NCI-H524 (cell line): ENCODE data around the gene TSC1.
A peak's percentile ranks its signal among the peaks of the same experiment; 100 is the strongest.

Experiments used
- DNase-seq, 2 experiments: peaks; one replicate each; lab custom pipeline; 2025; lab: John Stamatoyannopoulos, UW

TSC1 gene

DNA sequence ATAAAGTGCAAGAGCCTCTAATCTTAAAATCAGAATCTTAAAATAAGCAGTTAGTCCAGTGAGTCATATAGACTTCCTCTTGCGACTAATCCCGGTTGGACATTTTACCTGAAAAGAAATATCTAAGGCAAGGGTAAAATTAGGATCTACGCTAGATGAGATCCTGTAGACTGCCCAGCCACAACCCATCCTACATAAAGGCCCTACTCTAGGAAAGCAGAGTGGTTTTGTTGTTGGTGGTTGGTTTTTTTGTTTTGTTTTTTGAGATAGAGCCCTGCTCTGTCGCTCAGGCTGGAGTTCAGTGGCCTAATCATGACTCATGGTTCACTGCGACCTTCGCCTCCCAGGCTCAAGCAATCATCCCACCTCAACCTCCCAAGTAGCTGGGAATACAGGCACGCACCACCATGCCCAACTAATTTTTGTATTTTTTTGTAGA is 6.9 kb downstream of the TSC1 start:
- no peak for DNase-seq

DNA sequence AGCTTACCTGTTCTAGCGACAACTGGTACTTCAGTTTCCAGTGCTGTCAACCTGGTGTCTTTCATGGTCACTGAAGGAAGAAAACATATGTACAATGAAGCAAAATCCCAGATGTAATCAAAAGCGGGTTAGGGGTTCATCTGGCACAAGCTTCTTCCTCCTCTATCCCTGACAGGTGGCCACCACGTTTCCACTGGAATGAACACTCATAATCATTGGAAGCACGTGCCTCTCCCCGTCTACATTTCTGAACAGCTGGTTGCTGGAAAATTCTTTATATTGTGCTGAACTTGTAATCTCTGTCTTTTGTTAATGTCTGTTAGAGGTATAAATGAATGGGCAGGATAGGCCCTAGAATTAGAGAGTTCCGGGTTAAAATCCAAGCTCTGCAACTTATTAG is 9.4 kb downstream of the TSC1 start:
- peak; percentile 43 to 78 for DNase-seq

DNA sequence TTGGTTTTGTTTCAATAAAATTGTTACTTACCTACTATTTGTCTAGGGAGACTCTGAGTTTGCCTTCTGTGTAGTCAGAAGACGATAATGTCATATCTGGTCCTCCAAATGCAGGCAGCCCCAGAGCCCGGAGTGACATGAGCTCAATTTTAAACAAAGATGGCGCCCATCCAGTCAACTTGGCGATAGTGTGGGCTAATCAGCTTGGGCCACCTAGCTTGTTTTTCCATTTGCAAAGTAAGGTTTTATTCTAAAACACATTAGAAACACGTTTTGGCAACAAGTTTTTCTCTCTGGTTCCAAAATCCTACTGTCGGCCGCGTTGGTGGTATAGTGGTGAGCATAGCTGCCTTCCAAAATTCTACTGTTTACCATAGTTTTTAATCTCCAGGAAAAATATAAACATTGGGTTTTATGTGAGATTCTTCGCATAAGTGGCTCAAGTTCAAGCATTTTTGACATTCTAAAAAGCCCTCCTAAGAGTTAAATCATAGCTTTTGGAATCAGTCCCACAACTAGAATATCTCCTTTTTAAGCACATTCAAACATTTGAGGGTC is 13.2 kb downstream of the TSC1 start:
- DNase-seq, result no peak

DNA sequence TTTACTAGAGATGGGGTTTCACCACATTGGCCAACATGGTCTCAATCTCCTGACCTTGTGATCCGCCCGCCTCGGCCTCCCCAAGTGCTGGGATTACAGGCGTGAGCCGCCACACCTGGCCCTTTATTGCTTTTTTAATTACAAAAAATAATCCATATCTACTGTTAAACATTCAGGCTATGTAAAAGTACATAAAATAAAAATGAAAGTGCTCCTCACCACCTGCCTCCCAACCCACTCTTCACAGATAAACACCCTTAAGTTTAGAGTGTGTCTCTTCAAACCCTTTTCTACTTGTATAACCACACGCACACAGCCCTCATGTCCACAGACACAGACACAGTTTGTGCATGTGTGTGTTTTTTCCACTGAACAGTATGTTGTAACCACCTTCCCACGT is 16.7 kb downstream of the TSC1 start:
- no peak for DNase-seq

DNA sequence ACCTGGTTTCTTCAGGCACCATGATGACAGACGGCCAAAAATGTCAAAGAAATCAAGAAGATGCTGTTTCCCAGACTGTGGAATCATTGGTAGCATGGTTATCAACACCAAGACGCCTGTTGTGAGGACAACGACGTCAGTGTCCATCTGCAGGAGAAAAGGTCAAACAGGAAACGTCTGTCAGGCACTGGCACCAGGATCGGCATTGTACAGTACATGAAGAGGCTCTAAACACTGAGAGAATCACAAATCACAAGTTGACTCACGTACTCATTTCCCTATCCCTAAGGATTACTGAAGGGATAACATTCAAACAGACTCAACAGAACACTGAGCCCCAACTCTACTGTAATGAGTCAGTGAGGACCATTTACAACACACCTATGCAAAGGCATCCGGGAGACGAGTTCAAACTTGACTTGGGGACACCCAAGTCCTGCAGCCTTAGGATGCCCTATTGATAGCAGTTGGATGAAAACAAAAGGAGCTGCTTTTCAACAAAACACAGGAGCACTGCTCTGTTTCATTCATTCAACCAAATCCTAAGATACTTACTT is 21.0 kb downstream of the TSC1 start:
- DNase-seq, result no peak

DNA sequence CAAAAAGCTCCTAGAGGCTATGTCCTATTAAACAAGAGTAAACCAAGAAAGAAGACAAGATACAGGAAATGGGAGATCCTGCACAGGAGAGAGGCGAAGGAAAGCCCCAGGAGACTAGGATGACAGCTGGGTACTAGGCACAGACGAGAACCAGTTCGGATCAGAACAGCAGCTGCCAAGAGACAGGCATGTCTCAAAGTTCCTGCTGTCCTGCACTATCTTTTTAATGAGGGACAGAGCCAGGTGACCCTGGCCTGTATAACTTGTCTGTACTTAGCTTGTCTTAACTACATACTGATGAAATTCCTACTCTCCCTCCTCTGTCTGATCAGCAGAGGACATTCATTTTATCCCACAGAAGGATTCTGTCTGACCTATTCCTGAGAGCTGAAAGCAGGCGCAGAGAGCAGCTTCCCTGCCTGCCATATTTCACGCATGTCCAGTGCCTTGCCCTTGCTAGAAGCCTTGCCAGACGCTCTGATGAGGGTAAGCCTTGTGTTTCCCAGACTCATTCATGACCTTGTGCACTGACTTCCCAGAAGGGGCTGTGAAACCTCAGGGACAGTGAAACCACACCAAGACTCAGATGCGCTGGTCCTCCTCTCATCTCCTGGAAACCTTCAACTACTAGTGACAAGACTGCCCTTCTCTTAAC is 24.7 kb downstream of the TSC1 start:
- DNase-seq, result no peak

DNA sequence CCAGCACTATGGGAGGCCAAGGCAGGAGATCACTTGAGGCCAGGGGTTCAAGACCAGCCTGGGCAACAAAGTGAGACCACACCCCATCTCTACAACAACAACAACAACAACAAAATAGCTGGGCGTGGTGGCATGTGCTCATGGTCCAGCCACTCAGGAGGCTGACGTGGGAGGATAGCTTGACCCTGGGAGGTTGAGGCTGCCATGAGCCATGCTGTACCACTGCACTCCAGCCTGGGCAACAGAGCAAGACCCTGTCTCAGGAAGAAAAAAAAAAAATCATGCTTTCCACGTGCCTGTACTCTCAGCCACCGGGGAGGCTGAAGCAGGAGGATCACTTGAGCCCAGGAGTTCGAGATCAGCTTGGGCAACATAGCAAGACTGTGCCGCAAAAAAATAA is 29.5 kb downstream of the TSC1 start:
- DNase-seq, result no peak

DNA sequence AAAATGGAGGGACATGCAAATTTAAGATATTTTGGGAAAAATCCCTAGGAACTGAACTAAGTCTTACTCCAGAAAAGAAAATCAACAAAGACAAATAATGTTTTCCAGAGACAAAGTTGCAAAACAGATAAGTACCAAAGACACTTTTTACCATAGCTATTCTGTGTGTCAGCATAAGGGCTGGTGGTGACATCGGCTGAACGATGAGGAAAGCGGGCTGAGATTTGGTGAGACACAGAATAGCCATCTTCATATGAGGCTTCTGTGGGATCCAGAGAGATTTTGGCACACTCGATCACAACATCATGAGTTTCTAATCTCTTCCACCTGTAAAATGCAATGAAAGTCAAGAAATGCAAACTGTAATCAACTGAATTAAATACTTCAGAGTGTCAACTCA is 32.3 kb downstream of the TSC1 start:
- DNase-seq, result no peak

DNA sequence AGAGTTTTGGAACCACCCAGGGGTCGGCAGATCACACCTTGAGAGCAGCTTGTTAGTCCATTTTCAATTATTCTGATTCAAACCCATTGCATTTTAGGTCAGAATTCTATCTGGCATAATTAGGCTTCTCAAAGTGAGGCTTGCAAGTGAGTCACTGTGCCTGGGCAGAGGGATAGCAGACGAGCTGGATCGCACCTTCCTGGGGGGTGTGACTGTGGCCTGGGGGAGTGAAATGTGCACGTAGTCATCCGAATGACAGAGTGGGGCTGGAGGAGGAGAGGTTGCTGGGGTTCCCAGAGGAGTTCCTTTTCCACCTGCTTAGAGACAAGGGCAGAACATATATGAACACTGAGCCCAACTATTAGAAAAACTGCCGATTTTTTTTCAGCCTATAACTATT is 34.0 kb downstream of the TSC1 start:
- no peak for DNase-seq

DNA sequence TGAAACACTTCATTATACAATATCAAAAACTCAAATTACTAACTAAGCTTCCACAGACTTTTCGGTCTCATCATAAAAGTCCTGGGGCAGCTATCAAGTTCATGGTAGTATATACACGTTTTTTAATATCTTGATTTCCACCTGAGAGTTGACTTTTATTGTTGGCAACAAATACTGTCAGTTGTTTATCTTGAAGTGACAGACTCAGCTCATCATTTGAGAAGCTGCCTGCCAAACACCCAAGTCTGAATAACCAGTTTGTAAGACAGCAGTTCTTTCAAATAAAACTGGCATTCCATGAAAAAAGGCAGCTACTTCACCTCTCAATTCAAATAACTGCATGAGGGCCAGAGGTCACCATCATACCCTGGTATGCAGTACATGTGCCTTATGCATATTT is 35.1 kb downstream of the TSC1 start:
- no peak for DNase-seq

DNA sequence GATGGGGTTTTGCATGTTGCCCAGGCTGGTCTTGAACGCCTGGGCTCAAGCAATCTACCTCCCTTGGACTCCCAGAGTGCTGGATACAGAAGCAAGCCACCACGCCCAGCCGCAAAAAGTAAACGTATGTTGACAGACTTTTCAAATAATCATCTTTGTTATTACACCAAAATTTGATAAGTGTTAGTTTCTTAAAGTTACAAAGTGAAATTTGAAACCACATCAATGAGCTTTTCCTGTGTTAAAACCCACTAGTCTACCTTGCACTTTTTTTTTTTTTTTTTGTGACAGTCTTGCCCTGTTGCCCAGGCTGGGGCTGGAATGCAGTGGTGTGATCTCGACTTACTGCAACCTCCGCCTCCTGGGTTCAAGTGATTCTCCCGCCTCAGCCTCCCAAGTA is 35.8 kb downstream of the TSC1 start:
- DNase-seq, result no peak

DNA sequence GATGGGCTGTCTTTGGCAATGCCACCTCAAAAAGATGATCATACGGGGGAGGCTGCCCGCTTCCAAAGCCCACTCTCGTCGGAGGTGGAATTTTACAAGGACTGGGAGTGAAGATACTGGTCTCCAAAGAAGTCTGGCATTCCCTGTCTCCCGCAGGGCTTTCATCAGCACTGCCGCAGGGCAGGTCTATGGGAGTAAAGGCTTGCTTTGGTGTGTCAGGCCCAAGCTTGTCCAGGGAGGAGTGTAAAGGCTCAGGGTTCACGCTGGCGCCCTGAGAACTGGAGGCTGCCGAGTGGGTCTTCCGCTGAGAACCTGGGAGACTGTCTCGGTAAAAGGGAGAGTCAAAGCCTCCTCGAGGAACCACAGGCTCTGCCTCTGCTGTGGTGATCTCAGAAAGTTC is 38.7 kb downstream of the TSC1 start:
- DNase-seq, result no peak

DNA sequence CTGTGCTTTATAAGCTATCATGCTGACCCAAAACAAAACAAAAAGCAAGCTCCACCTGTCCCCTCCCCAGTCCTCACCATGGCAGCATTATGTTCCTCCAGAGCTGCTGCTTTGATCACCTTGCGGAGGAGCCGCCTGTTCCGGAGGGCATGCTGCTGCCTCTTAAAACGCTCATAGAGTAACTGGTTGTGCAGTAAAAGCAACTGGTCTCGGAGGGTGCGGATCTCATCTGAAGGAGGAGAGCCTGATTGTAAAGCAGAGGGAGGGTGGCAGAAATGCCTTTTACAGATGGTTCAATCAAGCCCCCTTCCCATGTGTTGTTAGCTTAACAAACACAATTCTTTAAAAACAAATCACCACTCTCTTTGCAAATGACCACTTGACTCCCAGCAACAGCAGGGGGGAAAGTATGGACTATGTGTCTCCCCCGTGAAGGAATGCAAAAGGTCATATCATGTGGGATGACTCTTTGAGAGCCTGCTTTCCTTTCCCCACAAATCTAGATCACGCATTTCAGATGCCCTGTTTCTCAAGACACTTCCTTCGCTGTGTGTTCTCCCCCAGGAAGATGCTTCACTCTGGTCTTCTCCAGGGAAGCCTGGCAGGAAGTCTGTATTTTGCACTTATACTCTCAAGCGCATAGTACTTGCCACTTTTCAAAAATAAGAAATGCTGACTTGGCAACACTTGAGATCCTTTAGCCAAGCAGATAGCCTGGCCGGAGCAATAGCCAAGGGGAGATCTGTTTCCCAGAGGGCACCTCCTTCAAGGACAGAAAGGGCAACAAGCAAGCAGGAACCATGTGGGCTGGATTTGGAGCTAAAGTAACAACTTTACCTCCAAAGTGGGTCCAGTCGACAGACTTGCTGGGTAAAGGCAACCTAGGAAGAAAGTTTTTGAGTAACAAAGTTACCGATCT is 40.6 kb downstream of the TSC1 start:
- no peak for DNase-seq

DNA sequence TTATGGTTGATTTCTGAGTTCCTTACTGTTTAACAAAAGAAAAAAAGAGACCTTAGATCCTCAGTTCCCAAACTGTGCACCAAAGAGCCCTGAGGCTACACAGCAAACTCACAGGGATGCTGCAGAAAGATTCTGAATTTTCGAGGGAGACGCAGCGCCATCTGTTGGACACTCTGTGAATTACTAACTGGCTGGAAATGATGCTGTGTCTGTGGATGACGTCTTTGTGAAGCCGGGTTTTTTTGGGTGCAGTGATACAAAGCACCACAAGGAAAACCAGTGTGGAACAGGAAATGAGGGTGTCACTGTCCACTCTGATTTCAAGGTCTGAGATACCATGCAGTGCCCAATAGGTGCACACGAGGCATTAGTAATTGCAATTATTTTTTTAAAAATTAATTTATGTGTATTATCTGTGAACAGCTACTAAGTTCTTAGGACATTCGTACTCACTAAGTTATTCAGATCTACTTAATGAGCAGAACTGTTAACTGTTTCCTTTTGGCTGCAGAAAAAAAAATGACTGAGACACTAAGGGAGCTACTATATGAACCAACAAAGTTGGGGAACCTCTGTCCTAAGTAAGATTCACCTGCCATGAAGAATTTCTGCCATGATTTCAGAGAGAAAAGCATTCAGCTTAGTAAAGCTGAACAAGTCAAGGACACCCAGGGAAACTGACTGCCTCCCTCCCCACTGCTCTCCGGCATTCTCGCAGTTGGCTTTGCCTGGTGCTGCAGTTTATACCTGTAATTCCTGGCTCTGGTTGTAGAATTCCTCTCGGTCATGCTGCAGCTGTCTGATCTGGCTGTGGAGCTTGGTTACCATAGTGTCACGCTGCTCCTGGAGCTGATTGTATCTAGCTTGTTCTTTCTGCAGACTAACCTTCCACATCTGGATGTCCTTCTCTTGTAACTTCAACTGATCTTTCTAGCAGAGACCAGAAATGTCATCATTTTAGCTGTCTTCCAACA is 42.3 kb downstream of the TSC1 start:
- peak; percentile 67 to 74 for DNase-seq

DNA sequence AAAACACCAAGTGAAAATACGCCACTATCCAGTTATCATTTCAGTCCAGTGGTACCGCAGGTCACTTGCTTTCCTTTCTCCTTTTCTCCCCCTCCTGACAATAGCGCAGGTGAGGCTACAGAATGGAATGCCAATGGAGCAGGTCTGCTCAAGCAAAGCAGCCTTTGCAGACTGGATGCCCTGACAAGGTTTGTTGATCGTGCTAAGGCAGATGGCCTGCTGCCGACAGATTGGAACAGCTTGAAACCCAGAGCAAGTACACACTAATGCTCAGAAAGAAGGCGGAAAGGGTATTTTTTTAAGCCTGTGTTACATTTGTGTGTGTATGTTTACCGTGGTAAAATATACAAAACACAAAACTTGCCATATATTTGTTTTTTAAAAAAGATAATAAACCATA is 46.4 kb downstream of the TSC1 start:
- peak; percentile 5 to 54 for DNase-seq

DNA sequence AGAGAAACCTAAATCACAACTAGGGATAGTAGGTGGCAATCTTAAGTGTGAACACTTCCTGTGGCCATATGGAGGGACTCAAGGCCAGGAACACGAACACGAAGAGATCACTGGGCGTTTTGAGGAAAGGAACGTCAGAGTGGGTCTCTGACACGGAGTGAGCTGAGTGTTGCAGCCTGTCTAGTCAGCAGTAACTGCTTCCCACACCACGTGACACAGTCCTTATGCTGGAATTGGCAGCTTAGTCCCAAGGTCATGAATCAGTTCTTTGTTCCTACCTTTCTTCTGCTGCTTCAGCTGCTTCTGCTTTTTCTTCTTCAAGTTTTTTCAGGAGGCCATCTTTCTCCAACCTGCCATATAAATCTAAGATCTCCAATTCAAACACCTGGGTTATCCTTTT is 47.5 kb downstream of the TSC1 start:
- no peak for DNase-seq

DNA sequence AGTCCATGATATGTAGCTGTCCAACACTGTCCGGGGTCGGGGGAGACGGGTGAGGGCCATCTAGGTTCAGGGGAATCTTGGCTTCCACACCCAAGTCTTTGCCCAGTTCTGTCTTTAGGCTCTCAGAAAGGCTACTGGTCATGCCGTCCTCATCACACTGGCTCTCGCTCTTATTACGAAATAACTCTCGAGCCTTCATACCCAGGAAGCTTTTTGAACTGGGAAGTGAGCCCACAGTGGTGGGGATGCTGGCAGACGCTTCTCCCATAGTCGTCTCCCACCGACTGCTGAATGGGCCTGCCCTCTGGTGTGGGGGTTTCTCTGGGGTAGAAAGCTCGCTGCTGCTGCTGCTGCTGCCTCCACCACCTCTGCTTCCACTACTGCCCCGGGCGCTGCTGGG is 48.2 kb downstream of the TSC1 start:
- no peak for DNase-seq

DNA sequence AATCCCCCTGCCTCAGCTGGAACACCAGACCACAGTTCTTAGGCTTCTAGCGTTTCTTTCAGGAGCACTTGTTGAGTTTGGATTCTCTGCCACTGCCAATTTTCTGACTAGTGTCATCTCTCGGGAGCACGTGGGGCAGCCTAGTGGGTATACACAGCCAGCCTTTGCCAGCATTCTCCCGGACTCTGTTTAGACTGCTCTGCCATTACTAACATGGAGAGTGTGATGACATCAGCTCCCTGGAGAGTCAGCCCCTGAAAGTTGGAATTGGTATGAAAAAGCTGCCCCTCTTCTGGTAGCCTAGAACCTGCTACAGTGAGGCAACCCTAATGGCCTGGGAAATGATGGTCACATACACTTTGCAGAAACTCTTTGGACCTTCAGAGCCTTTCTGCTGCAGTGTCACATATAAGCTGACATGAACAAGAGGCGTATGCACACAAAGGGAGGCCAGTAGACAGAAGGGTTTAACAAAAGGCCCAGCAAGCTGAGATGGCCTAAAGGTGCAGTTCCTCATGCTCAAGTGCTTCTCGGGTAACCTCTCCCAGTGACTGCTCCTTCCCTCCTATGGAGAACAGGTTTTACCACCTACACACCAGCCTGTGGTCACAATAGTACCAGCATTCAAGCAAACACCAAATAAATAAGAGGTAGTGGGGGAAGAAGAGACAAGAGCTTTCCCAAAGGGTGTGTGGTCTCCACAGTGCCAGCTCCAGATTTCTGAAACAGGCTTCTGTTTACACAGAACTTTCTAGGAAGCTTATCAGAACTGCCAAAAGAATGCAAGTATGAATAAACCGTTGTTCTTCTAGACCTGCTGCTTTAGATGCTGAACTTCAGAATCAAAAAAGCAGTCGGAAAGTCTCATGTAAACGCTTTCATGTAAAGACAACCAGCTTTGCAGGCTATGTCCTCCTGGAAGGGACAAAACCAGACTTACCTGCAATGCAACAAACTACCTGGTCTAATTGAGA is 49.3 kb downstream of the TSC1 start:
- no peak for DNase-seq

DNA sequence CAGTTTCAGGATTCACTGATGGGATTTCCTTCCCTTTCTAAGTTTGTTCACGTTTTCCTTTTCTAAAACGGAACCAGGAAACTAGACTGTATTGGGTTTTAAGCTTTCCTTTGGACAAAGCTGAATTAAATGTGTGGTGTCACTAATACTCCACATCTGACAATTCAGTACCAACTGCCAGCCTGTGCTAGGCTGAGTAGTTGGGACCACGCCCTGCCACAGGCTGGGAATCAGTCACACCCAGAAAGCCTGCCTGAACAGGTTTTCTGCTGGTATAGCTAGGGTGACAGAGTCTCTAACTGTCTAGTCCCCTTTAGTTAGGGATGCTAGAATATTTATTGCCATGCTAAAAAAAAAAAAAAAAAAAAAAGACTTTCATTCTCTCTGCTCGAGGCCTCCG is 50.1 kb downstream of the TSC1 start:
- DNase-seq, result no peak

DNA sequence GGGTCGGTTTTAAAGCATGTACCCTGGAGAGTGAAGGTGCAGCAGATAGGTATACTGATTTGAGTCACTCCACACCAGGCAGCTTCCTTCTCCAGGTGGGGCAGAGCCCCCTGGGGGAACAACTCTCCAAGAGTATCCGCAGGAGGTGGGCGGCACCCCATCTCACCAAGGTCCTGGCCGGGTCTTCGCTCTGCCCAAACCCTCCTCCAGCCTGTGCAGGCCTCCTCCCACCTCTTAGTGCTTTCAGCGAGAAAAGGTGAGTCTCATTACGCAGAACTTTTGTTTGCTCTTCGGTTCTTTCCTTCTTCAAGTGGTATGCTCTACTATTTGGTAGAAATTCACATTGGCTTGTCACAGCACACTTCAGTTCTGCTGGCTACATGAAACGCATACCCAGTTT is 52.0 kb downstream of the TSC1 start:
- DNase-seq, result no peak

DNA sequence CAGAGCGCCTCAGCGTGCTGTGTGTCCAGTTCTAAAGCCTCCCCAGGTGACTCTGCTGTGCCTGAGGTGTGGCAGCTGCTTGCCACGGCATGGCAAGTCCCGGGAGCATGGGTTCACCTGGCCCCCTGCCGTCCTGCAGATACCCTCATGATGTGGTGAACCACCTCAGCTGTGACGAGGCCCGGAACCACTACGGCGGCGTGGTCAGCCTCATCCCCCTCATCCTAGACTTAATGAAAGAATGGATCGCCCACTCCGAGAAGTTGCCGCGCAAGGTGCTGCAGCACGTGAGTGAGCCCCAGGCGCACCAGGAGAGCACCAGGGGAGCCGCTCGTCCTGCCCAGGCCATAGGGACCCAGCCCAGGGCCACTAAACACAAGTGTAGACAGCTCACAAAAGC is 56.3 kb downstream of the TSC1 start:
- DNase-seq, result no peak
